HEK293T (cell line): ENCODE results near the gene MRPS35.

Experiments used
- FOXM1 ChIP-seq: fragments of 450-650 bp; IDR thresholded peaks from 2 replicates; pipeline ENCODE4 v1.6.1; 2017; ENCODE audit warnings: mild to moderate bottlenecking, borderline replicate concordance
- L3MBTL2 ChIP-seq: fragments of 450-650 bp; conservative IDR thresholded peaks from 2 replicates; pipeline ENCODE4 v1.6.1; 2016; ENCODE audit warnings: mild to moderate bottlenecking
- SUZ12 ChIP-seq: fragments of 450-650 bp; IDR thresholded peaks from 2 replicates; pipeline ENCODE4 v1.6.1; 2016; ENCODE audit warnings: mild to moderate bottlenecking
- TARDBP ChIP-seq: fragments of 450-650 bp; IDR thresholded peaks from 2 replicates; pipeline ENCODE4 v1.6.1; 2016
- ZNF384 ChIP-seq: fragments of 450-650 bp; IDR thresholded peaks from 2 replicates; pipeline ENCODE4 v1.6.1; 2016

DNA sequence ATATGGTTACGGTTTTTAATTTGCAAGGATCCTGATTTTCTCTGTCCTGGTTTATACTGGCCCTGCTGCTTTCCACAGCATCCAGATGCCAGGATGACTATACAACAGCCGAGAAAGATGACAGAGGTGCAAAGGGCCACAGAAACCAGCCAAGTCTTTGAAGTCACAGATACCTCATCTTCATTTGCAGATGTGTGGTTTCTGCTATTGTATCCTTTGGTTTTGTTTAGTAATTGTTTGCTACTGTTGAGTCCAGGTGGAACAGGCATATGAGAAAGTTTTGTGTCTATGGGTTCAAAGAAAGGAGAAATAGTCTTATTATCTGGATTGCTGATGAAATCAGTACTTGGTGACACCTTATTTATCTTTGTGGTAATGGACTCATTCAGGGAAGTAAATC is 52.1 kb downstream of the MRPS35 start:
- TF ChIP-seq FOXM1 (no peak), TARDBP (no peak), ZNF384 (no peak), SUZ12 (no peak), L3MBTL2 (no peak)
